DND-41 (cell line): Measurements from ENCODE around the gene LCORL.

ENCODE experiments used
- CTCF ChIP-seq: IDR thresholded peaks from 2 replicates; pipeline ENCODE4 v1.5.1; 2012; ENCODE audit warnings: borderline replicate concordance, low read length, moderate library complexity, mild to moderate bottlenecking; ENCODE audit not compliant: poor library complexity, severe bottlenecking; ENCODE audit errors: extremely low read depth
- EZH2 ChIP-seq: IDR thresholded peaks from 3 replicates; pipeline ENCODE4 v1.6.1; 2012; ENCODE audit warnings: borderline replicate concordance, low read depth, mild to moderate bottlenecking, moderate library complexity, low read length, inconsistent platforms; ENCODE audit not compliant: severe bottlenecking

GRCh38 chr4:17964576-17964975 is 57.0 kb downstream of the LCORL start:
- TF ChIP-seq CTCF = no peak
- TF ChIP-seq EZH2 = no peak
